GM21723 (cell line): ENCODE results near the gene CYB561A3.
"Not testable (repeated sequence)": the region's sequence is repeated elsewhere in the genome, so short reads cannot be mapped to it uniquely, and the experiment has no call there.

ENCODE experiments used
- ATAC-seq: cut with Tn5 transposase; IDR thresholded peaks from one replicate; pipeline ENCODE4 v1.9.1; 2021; ENCODE audit warnings: mild to moderate bottlenecking, moderate library complexity; ENCODE audit not compliant: unreplicated experiment

CYB561A3 gene, protein sequence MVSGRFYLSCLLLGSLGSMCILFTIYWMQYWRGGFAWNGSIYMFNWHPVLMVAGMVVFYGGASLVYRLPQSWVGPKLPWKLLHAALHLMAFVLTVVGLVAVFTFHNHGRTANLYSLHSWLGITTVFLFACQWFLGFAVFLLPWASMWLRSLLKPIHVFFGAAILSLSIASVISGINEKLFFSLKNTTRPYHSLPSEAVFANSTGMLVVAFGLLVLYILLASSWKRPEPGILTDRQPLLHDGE

GRCh38 chr11:61361741-61362541 is at the start of gene CYB561A3, which contains the start of gene TMEM138:
CYB561A3 (minus strand) TSS chr11:61361882; CDS start chr11:61356713, 5,169 bp downstream.
TMEM138 (plus strand) TSS chr11:61362374; CDS start chr11:61364391, 2,017 bp downstream.
- peak; percentile 82 for ATAC-seq

- no peak for ATAC-seq
Measured at GRCh38 chr11:61406991-61407728, 45.5 kb upstream of the CYB561A3 start.

DNA sequence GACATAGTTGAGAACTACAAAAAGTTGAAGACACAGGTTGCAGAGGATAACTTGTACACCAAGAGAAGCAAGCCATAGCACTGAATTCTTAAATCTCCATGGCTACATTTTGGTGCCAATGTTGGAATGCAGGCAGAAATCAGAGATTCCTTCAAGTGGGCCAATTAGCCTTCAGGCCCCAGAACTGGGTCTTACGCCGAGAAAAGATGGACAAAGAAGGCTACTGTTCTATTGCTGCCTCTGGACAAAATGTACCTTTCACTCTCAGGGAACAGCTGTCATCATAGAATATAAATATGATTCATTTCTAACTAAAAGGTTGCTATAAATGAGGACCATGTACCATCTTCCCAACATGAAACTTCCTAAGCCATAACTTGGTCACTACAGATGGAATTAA is 44.4 kb upstream of the CYB561A3 start:
- no peak for ATAC-seq

DNA sequence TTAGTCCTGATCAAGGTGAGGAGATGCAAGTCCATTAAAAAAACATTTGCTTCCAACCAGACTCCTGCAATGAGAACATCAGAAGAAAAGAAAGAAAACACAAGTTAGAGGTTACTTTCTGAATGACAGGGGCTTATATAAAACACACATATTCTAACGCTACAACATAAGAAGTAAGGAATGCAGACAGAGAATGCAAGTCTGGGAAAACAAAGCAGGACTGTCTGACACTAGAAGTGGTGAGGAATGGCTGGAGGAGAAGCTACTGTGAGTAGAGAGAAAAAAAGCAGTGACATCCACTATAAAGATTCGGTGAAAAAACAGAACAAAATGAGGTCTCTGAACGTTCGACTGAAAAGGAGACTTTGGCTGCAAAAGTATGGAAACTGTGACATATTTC is 43.0 kb upstream of the CYB561A3 start:
- no peak for ATAC-seq

DNA sequence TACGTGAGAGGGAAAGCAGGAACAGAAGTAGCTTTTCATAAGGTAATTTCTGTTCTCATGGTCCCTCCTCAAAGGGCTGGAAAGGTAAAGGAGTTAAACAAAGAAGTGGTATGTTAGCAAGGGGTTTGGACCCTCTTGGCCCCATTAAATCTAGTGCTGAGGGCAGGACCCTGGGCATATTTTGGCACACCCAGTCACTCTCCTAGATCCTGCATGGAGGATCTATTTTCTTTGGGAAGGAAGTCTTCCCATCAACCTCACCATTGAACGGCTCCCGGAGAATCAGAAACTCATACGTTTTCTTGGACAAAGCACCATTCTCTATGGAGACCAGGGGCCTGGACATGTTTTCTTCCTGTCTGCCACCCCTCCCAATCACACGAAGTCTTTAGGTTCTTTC is 42.4 kb upstream of the CYB561A3 start:
- no peak for ATAC-seq

- ATAC-seq, result no peak
Measured at GRCh38 chr11:61403658-61404057, 42.0 kb upstream of the CYB561A3 start.

- ATAC-seq, result no peak
Measured at GRCh38 chr11:61401573-61401972, 39.9 kb upstream of the CYB561A3 start.

GRCh38 chr11:61401173-61401572 is 39.5 kb upstream of the CYB561A3 start:
- no peak for ATAC-seq

GRCh38 chr11:61392981-61393595 is 31.4 kb upstream of the CYB561A3 start:
- ATAC-seq, result peak; percentile 34

DNA sequence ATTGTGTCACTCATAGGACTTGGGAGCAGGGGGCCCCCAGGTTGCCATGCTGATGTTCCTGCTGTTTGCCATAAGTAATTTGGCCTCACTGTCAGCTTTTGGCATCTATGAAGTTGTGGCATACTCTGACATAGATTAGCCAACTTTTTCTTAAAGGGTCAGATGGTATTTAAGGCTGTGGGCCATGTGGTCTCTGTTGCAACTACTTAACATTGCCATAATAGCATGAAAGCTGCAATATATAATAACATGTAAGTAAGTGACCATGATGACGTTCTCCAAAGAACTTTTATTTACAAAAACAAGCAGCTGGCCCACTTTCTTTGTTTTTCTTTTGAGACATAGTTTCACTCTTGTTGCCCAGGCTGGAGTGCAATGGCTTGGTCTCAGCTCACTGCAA is 28.5 kb upstream of the CYB561A3 start:
- no peak for ATAC-seq

DNA sequence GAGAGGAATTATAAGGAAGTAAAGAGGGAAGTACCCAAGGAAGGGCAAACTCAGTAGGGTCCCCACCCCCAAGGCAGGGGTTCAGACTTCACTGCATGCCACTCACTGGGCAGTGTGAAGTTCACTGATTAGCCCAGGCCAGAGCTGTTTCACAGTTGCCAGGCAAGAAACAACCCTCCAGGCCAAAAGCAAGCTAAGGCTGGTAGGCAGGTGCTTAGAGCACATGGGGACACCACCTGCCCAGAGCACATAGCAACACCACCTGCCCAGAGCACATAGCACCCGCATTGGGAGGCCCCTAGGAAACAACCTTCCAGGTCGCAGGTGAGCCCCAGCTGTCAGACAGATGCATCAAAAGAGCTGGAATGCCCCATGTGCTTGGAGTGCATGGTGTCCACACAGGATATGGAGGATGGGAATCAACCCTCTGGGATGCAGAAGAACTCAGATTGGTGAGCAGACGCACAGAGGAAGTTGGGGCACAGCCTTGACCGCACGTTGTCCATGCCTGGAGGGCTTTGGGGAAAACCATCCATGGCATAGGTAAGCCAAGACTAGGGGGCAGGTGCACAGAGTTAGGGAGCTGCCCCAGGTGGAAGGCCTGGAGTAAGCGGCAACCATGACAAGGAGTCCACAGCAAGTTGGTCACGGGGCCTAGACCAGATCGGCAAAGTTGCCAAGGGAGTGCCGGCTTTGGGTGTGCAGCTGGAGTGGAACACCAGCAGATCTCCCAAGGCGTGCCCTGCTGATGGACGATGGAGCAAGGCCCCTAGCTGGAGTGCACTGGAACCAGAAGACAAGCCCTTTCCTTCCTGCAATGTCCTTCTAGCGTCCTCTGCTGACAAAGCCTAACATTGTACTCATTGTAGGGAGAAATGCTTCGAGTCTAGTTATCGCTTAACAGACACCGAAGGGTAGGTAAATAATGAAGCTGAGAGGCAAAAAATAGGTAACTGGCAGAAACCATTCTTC is 22.9 kb upstream of the CYB561A3 start:
- no peak for ATAC-seq

GRCh38 chr11:61383859-61384258 is 22.2 kb upstream of the CYB561A3 start:
- not testable (repeated sequence) for ATAC-seq

DNA sequence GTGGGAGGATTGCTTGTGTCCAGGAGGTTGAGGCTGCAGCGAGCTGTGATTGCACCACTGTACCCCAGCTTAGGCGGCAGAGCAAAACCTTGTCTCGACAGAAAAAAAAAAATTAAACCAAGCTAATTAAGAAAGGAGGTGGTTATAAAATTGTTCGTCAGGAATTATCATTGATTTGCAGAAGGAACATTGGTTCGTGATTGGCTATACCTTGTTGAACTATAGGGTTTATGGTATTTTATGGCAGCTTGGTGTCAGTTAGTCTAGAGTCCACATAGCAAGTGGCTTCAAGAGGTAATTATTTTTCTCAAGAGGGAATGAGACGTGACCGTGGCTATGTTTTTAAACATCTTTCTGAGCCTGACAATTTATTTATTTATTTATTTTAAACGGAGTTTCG is 19.2 kb upstream of the CYB561A3 start:
- no peak for ATAC-seq

- no peak for ATAC-seq
Measured at GRCh38 chr11:61378713-61379313, 17.1 kb upstream of the CYB561A3 start.

DNA sequence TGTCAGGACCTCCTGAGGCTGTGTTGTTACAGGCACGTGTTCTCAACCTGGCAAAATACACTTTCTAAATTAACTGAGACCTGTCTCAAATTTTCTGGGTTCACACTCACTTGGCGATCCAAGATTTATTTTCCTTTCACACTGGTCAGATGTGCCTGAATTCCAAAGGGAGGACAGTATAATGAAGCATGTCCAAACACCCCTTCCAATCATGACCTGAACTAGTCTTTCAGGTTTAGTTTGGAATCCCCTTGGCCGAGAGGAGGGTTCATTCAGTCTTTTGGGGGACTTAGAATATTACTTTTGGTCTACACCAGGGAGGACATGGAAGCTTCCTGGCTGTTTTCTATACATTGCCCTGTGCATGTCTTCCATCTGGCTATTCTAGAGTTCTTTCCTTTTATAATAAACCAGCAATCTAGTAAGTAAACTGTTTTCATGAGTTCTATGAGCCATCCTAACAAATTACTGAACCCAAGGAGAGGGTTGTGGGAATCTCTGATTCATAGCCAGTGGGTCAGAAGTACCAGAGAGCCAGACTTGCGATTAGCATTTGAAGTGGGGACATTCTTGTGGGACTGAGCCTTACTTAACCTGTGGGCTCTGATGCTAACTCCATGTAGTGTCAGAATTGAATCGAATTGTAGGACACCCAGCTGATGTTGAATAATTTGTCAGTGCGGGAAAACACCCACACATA is 15.9 kb upstream of the CYB561A3 start:
- ATAC-seq, result no peak

- ATAC-seq, result no peak
Measured at GRCh38 chr11:61375761-61376108, 14.1 kb upstream of the CYB561A3 start.

DNA sequence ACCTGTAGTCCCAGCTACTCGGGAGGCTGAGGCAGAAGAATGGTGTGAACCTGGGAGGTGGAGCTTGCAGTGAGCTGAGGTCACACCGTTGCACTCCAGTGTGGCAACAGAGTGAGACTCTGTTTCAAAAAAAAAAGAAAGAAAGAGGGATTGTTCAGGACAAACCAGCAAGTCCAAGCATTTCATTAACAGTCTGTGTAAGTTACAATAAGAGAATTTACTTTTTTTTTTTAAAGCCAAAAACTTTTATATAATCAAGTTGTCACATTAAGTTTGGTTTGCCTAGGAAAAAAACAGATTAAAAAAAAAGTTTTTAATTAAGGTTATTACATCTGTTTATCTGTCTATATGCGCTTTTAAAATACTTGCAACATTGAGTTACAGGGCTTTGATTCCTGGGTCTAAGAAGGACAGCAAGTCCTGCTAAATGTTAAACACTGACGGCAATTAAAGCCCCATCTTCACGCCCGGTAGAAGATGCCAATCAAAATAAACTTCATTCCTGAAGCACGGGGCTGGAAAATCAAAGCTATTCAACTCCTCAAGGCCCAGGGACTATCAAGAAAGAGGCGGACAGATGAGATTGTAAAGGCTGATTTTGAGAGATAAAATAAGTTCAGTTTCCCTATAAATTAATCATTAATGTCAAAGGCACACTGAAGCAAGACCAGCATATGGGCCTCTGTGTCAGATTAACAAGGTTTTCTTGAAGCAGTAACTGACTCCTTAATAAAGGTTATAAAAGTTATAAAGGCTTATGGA is 11.2 kb upstream of the CYB561A3 start:
- no peak for ATAC-seq

- ATAC-seq, result no peak
Measured at GRCh38 chr11:61370349-61371005, 8.8 kb upstream of the CYB561A3 start.
